NK-92 (cell line): ENCODE measurements around the gene MYBBP1A.

Experiments
- DNase-seq: peaks from one replicate; lab custom pipeline; 2025; ENCODE audit not compliant: unreplicated experiment; lab: John Stamatoyannopoulos, UW

MYBBP1A gene

GRCh38 chr17:4574448-4575045 lies 19.4 kb upstream of the MYBBP1A start:
- no peak for DNase-seq

- no peak for DNase-seq
Measured at GRCh38 chr17:4573669-4574068, 18.5 kb upstream of the MYBBP1A start.

- DNase-seq, result no peak
Measured at GRCh38 chr17:4573115-4573514, 17.9 kb upstream of the MYBBP1A start.

- no peak for DNase-seq
Measured at GRCh38 chr17:4572131-4572530, 16.9 kb upstream of the MYBBP1A start.

GRCh38 chr17:4569591-4569990 lies 14.4 kb upstream of the MYBBP1A start:
- no peak for DNase-seq

GRCh38 chr17:4566785-4567184 lies 11.6 kb upstream of the MYBBP1A start:
- no peak for DNase-seq

GRCh38 chr17:4565209-4566141 lies 10.3 kb upstream of the MYBBP1A start:
- no peak for DNase-seq

GRCh38 chr17:4562015-4562969 lies 7.1 kb upstream of the MYBBP1A start:
- no peak for DNase-seq

GRCh38 chr17:4560837-4561256 lies 5.7 kb upstream of the MYBBP1A start:
- no peak for DNase-seq

- DNase-seq, result no peak
Measured at GRCh38 chr17:4560421-4560820, 5.2 kb upstream of the MYBBP1A start, which contains the start of gene GGT6. Gene GGT6 (minus strand): TSS chr17:4560577. CDS start chr17:4560521, 56 bp downstream.

- no peak for DNase-seq
Measured at GRCh38 chr17:4559966-4560365, 4.8 kb upstream of the MYBBP1A start.

GRCh38 chr17:4559139-4559791 lies 4.1 kb upstream of the MYBBP1A start:
- no peak for DNase-seq

- DNase-seq, result no peak
Measured at GRCh38 chr17:4558347-4558971, 3.3 kb upstream of the MYBBP1A start.

- DNase-seq, result no peak
Measured at GRCh38 chr17:4557626-4558346, 2.6 kb upstream of the MYBBP1A start.

GRCh38 chr17:4556996-4557395 lies 1.8 kb upstream of the MYBBP1A start:
- no peak for DNase-seq

GRCh38 chr17:4555873-4556759 lies 932 bp upstream of the MYBBP1A start:
- no peak for DNase-seq

GRCh38 chr17:4554441-4554996 lies 665 bp downstream of the MYBBP1A start:
- DNase-seq, result no peak

- no peak for DNase-seq
Measured at GRCh38 chr17:4553669-4554068, 1.5 kb downstream of the MYBBP1A start.
